ENCODE results near the gene NELL2. TPM values are rescaled to one million over a fixed set of nuclear protein-coding genes. Genes with fewer than 3 reads are reported as not detected.

Gene NELL2
- total and polyA plus RNA-seq, 2 donors from 2014 or later = 0.30 to 3.3 TPM

DNA sequence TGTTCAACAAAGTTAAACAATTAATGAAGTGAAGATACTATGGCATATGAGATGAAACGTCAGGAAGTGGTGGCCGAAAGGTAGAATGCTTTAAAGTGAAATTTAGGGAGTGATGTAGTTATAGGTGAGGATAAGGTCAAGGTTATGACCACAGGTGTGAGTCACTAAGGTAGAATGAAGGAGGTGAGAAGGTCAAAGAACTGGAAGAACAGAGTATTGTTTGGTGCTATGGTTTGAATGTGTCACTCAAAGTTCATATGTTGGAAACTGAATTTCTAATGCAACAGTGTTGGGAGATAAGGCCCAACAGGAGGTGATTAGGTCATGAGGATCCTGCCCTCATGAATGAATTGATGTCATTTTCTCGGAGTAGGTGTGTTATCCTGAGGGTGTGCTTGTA, 293.6 kb downstream of the NELL2 start:
- TF ChIP-seq, protein P1, sequence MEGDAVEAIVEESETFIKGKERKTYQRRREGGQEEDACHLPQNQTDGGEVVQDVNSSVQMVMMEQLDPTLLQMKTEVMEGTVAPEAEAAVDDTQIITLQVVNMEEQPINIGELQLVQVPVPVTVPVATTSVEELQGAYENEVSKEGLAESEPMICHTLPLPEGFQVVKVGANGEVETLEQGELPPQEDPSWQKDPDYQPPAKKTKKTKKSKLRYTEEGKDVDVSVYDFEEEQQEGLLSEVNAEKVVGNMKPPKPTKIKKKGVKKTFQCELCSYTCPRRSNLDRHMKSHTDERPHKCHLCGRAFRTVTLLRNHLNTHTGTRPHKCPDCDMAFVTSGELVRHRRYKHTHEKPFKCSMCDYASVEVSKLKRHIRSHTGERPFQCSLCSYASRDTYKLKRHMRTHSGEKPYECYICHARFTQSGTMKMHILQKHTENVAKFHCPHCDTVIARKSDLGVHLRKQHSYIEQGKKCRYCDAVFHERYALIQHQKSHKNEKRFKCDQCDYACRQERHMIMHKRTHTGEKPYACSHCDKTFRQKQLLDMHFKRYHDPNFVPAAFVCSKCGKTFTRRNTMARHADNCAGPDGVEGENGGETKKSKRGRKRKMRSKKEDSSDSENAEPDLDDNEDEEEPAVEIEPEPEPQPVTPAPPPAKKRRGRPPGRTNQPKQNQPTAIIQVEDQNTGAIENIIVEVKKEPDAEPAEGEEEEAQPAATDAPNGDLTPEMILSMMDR (IDR thresholded peaks at IDR 0.05; ENCODE audit: borderline replicate concordance, extremely low read depth, insufficient read depth) = no peak
- no peaks in the 10 kb centered on the region for H3K36me3 ChIP-seq (ENCODE audit: control insufficient read depth in 2 of 3, insufficient read depth in 3 of 3, low read length in 3 of 3)
- H3K27ac ChIP-seq (ENCODE audit: low read depth in 2 of 2, low read length in 2 of 2) = no peak overlapping the region
- intact Hi-C loops (cut with DNase I) = no loop called here
- FAIRE-seq (no peak), DNase-seq (no peak)
- H3K9me3 ChIP-seq (ENCODE audit: control insufficient read depth in 2 of 3, insufficient read depth in 1 of 3, low read length in 3 of 3) = no peaks in the 10 kb centered on the region
- H3K4me3 ChIP-seq (ENCODE audit: low read length in 3 of 3) = no peak overlapping the region
- H3K4me1 ChIP-seq (ENCODE audit: control insufficient read depth in 2 of 3, insufficient read depth in 2 of 3, low read depth in 1 of 3, low read length in 3 of 3) = no peaks in the 10 kb centered on the region
- H3K9ac ChIP-seq (ENCODE audit: low read length in 3 of 3) = no peak overlapping the region
- no peaks in the 10 kb centered on the region for H3K27me3 ChIP-seq (ENCODE audit: control insufficient read depth, insufficient read depth, low read length)

DNA sequence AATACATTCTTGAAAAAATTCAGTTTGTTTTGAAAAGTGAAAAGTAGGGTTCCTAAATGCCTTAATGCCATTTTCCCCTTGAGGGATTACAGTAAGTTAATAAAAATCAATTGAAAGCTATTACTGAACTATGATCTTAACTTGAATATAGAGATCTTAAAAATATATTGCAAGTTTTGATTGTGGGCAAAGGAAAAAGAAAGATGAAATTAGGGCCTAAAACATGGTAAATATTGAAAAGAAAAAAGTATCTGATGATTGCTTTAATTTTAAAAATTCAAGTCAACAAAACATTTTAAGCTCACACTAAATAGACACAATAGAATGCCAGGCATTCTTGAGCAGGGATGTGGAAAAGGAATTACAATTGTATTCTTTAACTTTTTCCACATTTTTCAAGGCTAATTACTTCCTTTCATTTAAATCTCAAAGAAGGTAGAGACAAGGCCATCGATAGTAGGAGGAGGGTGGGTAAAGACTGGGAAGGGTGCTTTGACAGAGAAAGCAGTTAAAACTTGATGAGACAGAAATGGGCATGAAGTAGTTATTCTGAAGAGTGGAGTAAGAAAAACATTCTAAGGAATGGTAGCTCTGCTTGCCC, 294.4 kb downstream of the NELL2 start:
- H3K4me1 ChIP-seq (ENCODE audit: control insufficient read depth in 2 of 3, insufficient read depth in 2 of 3, low read depth in 1 of 3, low read length in 3 of 3) = no peaks in the 10 kb centered on the region
- TF ChIP-seq, protein P1 (IDR thresholded peaks at IDR 0.05; ENCODE audit: borderline replicate concordance, extremely low read depth, insufficient read depth) = no peak
- H3K27ac ChIP-seq (ENCODE audit: low read depth in 2 of 2, low read length in 2 of 2) = no peak overlapping the region
- no peak overlapping the region for H3K9ac ChIP-seq (ENCODE audit: low read length in 3 of 3)
- FAIRE-seq = no peak
- H3K36me3 ChIP-seq (ENCODE audit: control insufficient read depth in 2 of 3, insufficient read depth in 3 of 3, low read length in 3 of 3) = no peaks in the 10 kb centered on the region
- no peak overlapping the region for H3K4me3 ChIP-seq (ENCODE audit: low read length in 3 of 3)
- peak in 2 of 5 donors; percentile 10 for DNase-seq
- H3K9me3 ChIP-seq (ENCODE audit: control insufficient read depth in 2 of 3, insufficient read depth in 1 of 3, low read length in 3 of 3) = no peaks in the 10 kb centered on the region
- no peaks in the 10 kb centered on the region for H3K27me3 ChIP-seq (ENCODE audit: control insufficient read depth, insufficient read depth, low read length)
- intact Hi-C loops (cut with DNase I) = no loop called here

DNA sequence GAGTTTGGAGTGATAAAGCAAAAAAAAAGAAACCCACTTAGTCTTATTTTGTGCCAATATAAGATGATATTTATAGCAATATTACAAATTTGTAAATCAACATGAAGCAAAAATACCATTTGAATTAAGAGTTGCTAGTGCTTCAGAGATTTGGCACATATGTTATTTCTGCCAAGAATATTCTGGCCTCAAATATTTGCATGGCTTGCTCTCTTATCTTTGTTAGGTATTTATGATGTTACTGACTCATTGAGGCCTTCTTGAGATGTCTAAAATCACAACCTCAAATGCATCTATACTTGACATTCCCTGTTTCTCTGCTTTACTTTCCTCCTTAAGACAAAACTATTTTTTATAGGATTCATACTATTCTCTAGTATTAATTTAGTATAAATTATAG, 301.5 kb downstream of the NELL2 start:
- TF ChIP-seq, protein P1 (IDR thresholded peaks at IDR 0.05; ENCODE audit: borderline replicate concordance, extremely low read depth, insufficient read depth) = no peak
- DNase-seq = no peak
- H3K9ac ChIP-seq (ENCODE audit: low read length in 3 of 3) = no peak overlapping the region
- intact Hi-C loops (cut with DNase I) = no loop called here
- no peaks in the 10 kb centered on the region for H3K4me1 ChIP-seq (ENCODE audit: control insufficient read depth in 2 of 3, insufficient read depth in 2 of 3, low read depth in 1 of 3, low read length in 3 of 3)
- H3K9me3 ChIP-seq (ENCODE audit: control insufficient read depth in 2 of 3, insufficient read depth in 1 of 3, low read length in 3 of 3) = no peaks in the 10 kb centered on the region
- H3K4me3 ChIP-seq (ENCODE audit: low read length in 3 of 3) = no peak overlapping the region
- FAIRE-seq = no peak
- no peak overlapping the region for H3K27ac ChIP-seq (ENCODE audit: low read depth in 2 of 2, low read length in 2 of 2)
- H3K36me3 ChIP-seq (ENCODE audit: control insufficient read depth in 2 of 3, insufficient read depth in 3 of 3, low read length in 3 of 3) = no peaks in the 10 kb centered on the region
- H3K27me3 ChIP-seq (ENCODE audit: control insufficient read depth, insufficient read depth, low read length) = no peaks in the 10 kb centered on the region

DNA sequence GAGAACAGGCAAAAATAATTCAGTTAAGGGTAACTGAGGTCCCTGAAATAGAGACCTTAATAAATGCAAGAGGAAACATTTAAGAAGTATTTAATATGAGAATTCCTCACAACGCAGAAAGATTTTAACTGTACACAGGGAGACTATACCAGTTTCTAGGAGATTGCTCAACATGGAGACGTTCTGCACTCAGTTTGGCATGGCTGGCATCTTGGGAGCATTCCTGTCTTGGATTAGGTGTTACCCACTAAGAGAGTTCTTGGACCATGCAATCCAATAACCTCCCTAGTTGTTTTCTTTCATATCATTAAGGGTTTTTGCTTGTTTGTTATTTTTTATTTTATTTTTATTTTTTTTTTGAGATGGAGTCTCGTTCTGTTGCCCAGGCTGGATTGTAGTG, 302.4 kb downstream of the NELL2 start:
- no peaks in the 10 kb centered on the region for H3K4me1 ChIP-seq (ENCODE audit: control insufficient read depth in 2 of 3, insufficient read depth in 2 of 3, low read depth in 1 of 3, low read length in 3 of 3)
- no peak overlapping the region for H3K27ac ChIP-seq (ENCODE audit: low read depth in 2 of 2, low read length in 2 of 2)
- no peak for FAIRE-seq
- H3K27me3 ChIP-seq (ENCODE audit: control insufficient read depth, insufficient read depth, low read length) = no peaks in the 10 kb centered on the region
- intact Hi-C loops (cut with DNase I) = no loop called here
- no peaks in the 10 kb centered on the region for H3K9me3 ChIP-seq (ENCODE audit: control insufficient read depth in 2 of 3, insufficient read depth in 1 of 3, low read length in 3 of 3)
- TF ChIP-seq, protein P1 (IDR thresholded peaks at IDR 0.05; ENCODE audit: borderline replicate concordance, extremely low read depth, insufficient read depth) = no peak
- no peaks in the 10 kb centered on the region for H3K36me3 ChIP-seq (ENCODE audit: control insufficient read depth in 2 of 3, insufficient read depth in 3 of 3, low read length in 3 of 3)
- no peak for DNase-seq
- H3K9ac ChIP-seq (ENCODE audit: low read length in 3 of 3) = no peak overlapping the region
- no peak overlapping the region for H3K4me3 ChIP-seq (ENCODE audit: low read length in 3 of 3)
